Ishikawa (cell line): Measurements from ENCODE around the gene TOMM34.

ENCODE experiments used
- CEBPB ChIP-seq: IDR thresholded peaks from 2 replicates; pipeline ENCODE4 v1.6.1; 2012
- EP300 ChIP-seq: IDR thresholded peaks from 2 replicates; pipeline ENCODE4 v1.6.1; 2012; ENCODE audit warnings: borderline replicate concordance
- RAD21 ChIP-seq: IDR thresholded peaks from 2 replicates; pipeline ENCODE4 v1.6.1; 2012; ENCODE audit warnings: low read depth
- TAF1 ChIP-seq: IDR thresholded peaks from 2 replicates; pipeline ENCODE4 v1.6.1; 2012; ENCODE audit warnings: low read depth, mild to moderate bottlenecking
- TCF12 ChIP-seq: IDR thresholded peaks from 2 replicates; pipeline ENCODE4 v1.6.1; 2012; ENCODE audit warnings: low read depth

- TF ChIP-seq EP300 (no peak), TAF1 (no peak), RAD21 (no peak), TCF12 (no peak), CEBPB (no peak)
Measured at GRCh38 chr20:44961870-44962267, 1.7 kb upstream of the TOMM34 start.
